Activated effector memory CD4-positive, alpha-beta T cell treated with anti-CD3 and anti-CD28 coated beads, Interleukin-2, amount 50 U/mL, for 16 hours (primary cell): Measurements from ENCODE around the gene RBP2.

Experiments used
- DNase-seq: peaks from one replicate; pipeline ENCODE4 v3.0.0-alpha.2; 2020

Gene RBP2

GRCh38 chr3:139476348-139476747, at the start of gene RBP2:
TSS of gene RBP2 (minus strand) at chr3:139476516. CDS start at chr3:139476459, 57 bp downstream.
- DNase-seq, result no peak

DNA sequence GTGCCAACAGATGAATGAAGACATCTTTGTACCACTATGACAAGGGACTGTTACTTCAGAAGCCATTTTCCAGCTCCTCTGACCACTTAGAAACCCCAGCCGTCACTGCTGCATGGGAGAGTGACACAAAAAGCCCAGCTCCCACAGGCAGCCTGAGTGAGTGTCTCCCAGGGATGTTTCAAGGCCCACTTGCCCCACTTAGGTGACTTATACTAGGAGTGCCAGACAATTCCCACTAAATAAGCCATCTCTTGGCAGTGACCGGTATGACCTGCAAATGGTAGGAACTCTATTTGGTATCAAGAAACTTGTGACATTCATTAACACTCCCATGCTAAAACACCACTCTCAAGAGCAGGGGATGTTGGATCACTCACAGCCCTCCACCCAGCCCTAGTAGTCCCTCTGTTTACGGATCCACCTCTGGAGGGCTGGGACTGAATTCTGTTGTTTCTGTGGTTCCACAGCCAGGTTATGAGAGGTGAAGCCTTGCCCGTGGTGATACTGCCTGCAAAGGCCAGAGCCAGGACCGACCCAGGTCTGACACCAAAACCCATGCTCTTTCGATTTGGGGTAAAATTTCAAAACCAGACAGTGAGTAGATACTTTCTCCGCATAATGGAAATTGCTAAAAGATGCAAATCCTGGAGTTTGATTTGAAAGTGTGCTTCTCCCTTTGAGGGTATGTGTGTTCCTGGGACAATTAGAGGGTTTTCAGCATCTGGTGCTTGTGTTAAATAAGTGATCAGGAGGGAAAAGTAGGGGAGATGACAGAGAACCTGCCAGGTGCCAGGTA, 48.7 kb upstream of the RBP2 start:
- DNase-seq, result no peak

- no peak for DNase-seq
These were observed 47.4 kb upstream of the RBP2 start for GRCh38 chr3:139523718-139524117.

DNA sequence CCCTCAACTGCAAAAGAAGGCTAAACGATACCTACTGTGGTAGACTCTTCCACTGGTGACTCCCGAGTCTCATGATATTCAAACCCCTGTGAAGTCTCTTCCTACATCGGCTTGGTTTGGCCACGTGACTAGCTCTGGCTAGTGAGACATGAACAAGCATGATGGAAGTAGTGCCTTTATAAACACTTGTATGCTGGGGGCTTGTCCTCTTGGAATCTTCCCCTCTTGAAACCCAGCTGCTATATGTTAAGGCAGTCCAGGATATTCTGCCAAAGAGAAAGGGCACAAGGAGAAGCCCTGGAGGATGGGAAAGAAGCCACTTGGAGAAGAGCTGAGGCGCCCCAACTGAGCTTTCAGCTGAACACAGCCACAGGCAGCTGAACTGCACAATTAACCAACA, 46.9 kb upstream of the RBP2 start:
- no peak for DNase-seq

- no peak for DNase-seq
These were observed 46.1 kb upstream of the RBP2 start for GRCh38 chr3:139522421-139522820.

DNA sequence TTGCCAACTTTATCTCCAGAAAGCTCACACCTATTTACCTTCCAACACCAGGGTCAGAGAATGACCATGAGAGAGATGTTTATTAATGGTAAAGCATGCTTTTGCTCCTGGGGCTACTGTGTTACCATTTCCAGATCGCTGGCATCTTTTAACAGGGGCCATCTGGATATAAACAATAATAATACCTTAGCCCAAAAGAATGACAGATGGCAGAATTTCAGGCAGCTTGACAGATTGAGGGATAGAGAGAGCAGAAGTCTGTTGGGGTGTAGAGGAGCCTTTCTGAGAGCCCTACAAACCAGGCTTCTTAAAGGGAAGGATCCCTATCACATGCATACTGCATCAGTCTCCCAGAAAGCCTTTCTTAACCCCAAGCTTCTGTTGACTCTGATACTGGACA, 45.5 kb upstream of the RBP2 start:
- DNase-seq, result no peak

DNA sequence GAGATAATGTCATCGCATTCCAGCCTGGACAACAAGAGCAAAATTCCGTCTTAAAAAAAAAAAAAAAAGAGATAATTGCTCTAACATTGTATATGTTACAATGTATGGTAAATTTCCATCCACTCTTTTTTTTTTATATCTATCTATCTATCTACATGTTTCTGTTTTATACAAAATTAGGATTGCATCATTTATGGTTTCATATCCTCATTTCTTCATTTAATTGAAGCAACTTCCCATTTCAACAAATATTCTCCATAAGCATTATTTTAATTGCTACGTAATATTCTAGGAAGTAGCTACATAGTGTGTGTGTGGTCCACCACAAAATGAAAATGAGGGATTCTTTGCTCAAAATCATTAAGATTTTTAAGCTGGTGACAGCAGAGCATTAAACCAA, 44.8 kb upstream of the RBP2 start:
- no peak for DNase-seq

DNA sequence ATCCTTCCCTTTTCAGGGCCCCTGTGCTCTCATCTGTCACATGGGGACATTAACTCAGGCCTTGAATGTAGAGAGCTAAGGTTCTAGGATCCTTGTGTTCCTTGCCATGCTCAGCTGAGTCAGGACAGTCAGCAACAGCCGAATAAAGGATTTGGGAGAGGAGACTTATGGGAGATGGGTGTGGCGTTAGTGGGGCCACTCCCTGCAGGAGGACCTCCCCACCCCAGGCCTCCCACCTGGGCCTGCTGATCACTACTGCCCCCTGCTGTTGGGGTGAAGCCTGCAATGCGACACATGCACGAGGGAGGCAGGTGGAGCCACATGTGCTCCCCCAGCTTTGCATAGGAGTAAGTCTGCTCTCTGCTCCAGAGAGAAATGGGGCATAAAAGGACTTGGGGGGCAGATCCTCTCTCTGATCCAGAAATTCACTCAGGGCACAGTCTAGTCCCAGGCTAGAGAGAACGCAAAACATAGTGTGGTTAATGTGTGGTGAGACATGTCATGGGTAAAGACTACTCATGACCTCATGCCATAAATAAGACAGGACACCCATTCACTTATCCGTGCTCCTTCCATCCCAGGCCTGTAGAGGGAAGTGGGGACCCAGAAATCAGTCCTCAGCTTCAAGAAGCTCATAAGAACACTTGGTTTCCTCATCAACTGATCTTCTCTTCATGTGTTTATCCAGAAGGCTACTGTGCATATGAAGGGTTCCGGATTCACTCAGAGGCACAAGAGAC, 43.9 kb upstream of the RBP2 start:
- DNase-seq, result no peak

DNA sequence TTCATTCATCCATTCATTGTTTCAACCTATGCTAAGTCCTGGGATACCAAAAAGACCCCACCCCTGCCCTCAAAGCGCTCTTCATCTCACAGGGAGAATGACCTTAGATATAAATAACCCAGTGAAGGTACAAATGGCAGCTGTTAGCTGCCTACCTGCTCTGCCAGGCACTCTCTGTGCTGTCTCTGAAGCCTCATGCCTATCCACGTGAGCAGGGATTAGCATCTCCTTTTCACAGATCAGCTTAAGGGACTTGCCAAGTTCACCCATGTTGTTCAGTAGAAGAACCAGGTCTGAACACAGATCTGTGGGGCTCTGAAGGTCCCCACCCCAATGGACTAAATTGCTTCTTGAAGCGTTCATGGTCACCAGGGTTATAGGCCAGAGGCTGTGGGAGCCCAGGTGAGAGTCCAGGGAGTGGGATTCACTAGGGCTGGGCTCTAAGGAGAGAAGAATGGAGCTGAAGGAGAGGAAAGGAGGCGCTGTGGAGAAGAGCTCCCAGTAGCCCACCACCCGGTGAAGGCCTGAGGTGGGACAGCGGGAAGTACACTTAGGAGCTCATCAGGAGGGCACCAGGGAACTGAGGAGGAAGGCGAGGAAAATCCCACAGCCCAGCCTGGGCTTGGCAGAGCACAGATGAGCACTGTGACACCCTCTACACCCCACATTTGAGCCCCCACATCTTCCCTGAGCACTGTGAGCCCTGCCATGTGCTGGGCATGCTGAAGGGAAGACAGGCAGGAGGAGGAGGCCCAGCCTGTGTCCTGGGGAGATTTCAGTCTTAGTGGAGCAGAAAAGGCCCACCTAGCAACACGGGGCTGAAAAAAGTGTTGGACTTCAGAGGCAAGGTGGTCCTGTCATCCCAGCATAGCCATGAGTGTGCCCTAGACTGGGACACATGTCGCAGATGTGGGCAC, 42.9 kb upstream of the RBP2 start:
- no peak for DNase-seq

DNA sequence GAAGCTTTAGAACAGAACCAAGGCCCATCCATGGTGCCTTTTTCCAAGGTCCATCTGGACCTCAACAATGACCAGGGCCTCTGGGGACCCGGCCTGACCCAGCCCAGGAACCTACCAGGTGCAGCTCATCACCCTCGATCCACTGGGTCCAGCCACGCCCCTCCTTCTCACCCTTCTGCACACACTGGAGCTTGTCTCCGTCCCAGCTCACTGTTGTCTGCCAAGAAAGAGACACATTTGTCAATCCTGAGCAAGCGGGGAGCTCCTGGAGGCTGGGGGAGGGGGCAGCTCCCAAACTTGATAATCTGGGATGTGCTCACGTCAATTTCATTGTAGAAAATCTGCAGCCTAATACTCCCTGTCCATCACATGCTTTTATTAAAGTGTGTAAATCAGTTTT, 42.0 kb upstream of the RBP2 start:
- no peak for DNase-seq

GRCh38 chr3:139517321-139518065, 41.2 kb upstream of the RBP2 start:
- DNase-seq, result no peak

GRCh38 chr3:139514741-139515140, 38.4 kb upstream of the RBP2 start:
- DNase-seq, result no peak

GRCh38 chr3:139509631-139510030, 33.3 kb upstream of the RBP2 start:
- no peak for DNase-seq

DNA sequence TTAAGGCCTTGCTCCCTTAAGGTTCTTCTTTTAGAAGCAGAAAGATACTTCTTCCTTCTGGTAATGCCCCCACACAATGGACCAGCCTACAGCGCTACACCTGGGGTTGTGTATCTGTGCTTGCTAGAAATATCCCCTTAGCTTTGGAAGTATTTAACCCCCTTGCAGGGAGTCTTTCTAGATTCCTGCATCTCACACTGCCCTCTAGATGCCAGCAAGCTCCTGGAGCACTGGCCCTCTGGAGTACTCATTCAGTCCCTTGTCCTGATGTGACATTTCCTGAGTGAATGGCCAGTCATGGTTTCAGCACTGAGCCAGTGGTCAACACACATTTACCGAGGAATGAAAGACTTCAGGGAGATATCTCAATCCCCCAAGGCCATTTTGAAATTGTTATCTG, 30.4 kb upstream of the RBP2 start:
- no peak for DNase-seq

DNA sequence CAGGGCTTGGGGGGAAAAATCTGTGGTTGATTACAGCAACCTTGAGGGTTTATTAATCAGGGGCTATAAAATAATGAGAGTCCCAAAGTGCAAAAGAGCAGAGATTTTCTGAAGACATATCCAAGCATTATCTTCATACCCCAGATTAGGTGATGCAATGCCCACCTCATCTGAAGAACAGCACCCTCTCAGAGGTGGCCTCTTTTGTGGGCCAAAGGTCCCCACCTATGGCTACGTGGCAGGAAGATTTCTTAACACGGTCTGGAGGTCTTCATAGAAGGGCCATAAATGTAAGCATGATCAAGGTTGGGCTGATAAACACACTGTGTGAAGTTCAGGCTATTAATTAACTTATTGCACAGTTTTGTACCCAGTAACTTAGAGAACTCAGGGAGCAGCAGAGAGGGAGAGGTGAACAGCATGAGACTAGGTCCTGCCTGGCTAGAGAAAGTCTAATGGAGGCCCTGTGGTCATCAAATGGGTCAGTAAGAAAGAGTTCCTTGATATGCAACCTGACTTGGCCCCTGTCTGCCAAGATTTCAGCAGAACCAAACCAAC, 29.6 kb upstream of the RBP2 start:
- DNase-seq, result no peak

DNA sequence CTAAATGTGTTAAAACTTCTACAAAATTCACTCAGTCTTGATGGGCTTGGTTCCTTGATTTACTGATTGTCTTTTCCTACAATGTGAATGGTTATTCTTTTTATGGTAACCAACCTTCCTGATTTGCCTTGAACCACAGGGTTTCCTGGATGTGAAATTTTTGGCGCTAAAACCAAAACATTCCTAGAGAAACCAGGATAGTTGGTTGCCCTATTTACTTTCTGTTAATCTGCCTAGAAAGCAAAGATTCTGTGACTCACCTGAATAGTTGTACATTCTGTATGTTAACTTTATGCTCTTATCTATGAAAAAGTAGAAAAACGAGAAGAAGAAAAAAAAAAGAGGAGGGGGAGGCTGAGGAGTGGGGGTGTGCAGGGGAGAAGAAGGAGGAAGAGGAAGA, 23.2 kb upstream of the RBP2 start:
- DNase-seq, result no peak

DNA sequence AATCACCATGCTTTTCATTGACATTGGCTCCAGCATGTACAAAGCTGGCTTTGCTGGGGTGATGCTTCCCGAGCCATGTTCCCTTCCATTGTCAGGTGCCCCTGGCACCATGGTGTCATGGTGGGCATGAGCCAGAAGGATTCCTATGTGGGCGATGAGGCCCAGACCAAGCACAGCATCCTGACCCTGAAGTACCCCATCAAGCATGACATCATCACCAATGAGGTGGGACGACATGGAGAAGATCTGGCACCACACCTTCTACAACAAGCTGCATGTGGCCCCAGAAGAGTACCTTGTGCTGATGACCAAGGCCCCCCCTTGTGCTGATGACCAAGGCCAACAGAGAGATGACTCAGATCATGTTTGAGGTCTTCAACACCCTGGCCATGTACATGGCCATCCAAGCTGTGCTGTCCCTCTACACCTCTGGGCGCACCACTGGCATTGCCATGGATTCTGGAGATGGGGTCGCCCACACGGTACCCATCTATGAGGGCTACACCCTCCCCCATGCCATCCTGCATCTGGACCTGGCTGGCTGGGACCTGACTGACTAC, 17.6 kb upstream of the RBP2 start:
- DNase-seq, result no peak

DNA sequence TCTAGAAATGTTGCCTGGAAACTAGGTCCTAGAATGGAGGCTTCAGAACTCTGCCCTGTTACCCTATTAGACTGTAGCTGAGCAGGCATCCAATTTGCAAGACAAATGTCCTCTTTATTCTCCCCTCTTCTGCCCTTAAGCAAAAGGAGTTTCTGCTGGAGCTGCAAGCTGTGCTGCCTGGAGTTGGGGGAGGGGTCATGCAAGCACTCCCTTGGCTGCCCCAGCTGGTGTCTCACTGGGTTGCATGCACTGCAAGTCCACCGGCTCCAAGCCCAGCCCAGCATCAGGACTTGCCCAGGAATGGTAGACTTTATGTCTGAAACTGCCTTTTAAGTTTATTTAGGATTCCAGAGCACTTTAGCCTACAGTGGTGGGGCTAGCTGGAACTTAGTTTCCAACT, 15.7 kb upstream of the RBP2 start:
- no peak for DNase-seq

GRCh38 chr3:139491027-139491700, 14.8 kb upstream of the RBP2 start:
- no peak for DNase-seq

DNA sequence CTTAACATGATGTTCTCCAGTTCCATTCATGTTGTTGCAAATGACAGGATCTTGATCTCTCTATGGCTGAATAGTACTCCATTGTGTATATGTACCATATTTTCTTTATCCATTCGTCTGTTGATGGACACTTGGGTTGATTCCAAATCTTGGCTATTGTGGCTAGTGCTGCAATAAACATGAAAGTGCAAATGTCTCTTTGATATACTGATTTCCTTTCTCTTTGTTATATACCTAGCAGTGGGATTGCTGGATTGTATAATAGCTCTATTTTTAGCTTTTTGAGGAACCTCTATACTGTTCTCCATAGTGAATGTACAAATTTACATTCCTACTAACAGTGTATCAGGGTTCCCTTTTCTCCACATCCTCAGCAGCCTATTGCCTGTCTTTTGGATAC, 5.9 kb upstream of the RBP2 start:
- DNase-seq, result no peak

GRCh38 chr3:139481116-139481515, 4.8 kb upstream of the RBP2 start:
- DNase-seq, result no peak
